HUES6 (cell line): ENCODE results near the gene DR1.
"Not testable (repeated sequence)": the region's sequence is repeated elsewhere in the genome, so short reads cannot be mapped to it uniquely, and the experiment has no call there.

Source experiments
- H3K27ac ChIP-seq: 2 replicates; pipeline ENCODE4 v1.7.0; 2013; ENCODE audit warnings: low read depth, mild to moderate bottlenecking, low read length, inconsistent platforms
- H3K27me3 ChIP-seq: 2 replicates; pipeline ENCODE4 v1.6.1; 2013; ENCODE audit warnings: low read length; ENCODE audit not compliant: control insufficient read depth, insufficient read depth
- H3K36me3 ChIP-seq: 2 replicates; pipeline ENCODE4 v1.6.1; 2013; ENCODE audit warnings: low read length; ENCODE audit not compliant: control insufficient read depth, insufficient read depth
- H3K4me1 ChIP-seq: 2 replicates; pipeline ENCODE4 v1.6.1; 2013; ENCODE audit warnings: low read length; ENCODE audit not compliant: control insufficient read depth, insufficient read depth
- H3K4me3 ChIP-seq: 2 replicates; pipeline ENCODE4 v1.5.1; 2013; ENCODE audit warnings: low read depth, low read length
- H3K9ac ChIP-seq: one replicate; pipeline ENCODE4 v1.6.1; 2013; ENCODE audit warnings: mild to moderate bottlenecking, low read length
- H3K9me3 ChIP-seq: 2 replicates; pipeline ENCODE4 v1.6.1; 2013; ENCODE audit warnings: low read depth, low read length; ENCODE audit not compliant: control insufficient read depth, insufficient read depth

Gene DR1

DNA sequence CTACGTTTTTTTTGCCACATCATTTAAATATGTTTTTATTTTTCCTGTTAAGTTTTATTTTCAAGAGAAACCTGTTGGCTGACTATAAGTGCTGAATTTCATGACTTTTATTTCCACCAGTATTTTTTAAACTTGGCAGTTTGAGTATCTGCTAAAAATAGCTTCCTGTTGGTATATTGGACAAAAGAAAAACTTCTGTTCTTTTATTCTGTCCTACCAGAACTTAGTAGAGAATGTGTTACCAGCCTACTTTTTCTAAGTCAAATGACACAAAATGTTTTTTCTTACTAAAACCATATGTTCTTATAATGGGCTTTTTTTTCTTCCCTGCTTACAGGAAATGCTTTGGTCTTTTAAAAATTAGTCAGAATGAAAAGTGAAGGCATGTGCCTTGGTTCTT lies 7.6 kb downstream of the DR1 start:
- Histone ChIP-seq H3K27ac (peak overlapping the region; percentile 47), H3K9ac (no peak overlapping the region), H3K4me3 (no peak overlapping the region), H3K27me3 (no peaks in the 10 kb centered on the region), H3K36me3 (peaks cover 57% of the 10 kb centered on the region), H3K4me1 (peaks cover 21% of the 10 kb centered on the region), H3K9me3 (no peaks in the 10 kb centered on the region)

DNA sequence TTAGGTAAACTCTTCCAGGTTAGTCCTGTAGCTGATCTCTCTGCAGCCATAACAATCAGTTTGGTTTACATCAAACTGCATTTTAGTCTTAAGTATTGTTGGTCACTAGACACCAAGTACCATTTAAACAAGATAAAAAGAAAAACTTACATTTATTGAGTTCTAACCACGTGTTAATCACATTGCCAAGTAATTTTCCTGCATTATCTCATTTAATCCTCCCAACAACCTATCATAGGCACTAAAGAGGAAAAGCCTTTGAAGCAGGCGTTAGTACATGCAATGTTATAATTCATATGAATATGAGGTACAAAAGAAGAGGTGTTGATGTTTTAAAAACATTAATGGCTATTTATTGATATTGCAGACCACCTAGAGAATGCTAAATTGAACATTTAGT lies 9.0 kb downstream of the DR1 start:
- H3K36me3 ChIP-seq = peaks cover 63% of the 10 kb centered on the region
- H3K27me3 ChIP-seq = no peaks in the 10 kb centered on the region
- peaks cover 29% of the 10 kb centered on the region for H3K4me1 ChIP-seq

DNA sequence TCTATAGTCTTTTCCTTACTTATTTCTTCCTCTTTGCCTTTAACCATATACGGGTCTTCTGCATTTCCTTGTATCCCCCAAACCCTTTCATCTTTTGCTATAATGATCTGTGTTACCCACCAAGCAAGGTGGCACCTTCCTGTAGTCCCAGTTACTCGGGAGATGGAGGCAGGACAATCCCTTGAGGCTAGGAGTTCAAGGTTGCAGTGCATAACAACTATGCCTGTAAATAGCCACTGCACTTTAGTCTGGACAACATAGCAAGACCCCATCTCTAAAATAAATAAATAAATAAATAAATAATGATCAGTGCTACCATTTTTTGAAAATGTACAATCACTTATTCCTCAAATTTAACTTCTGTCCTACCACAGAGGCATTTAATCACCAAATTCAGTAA lies 11.5 kb downstream of the DR1 start:
- Histone ChIP-seq H3K9me3 (no peaks in the 10 kb centered on the region), H3K4me3 (no peak overlapping the region), H3K36me3 (peaks cover 75% of the 10 kb centered on the region), H3K27me3 (no peaks in the 10 kb centered on the region), H3K27ac (no peak overlapping the region), H3K4me1 (peaks cover 20% of the 10 kb centered on the region), H3K9ac (no peak overlapping the region)

More for the DNA sequence above, 9.0 kb downstream of the DR1 start:
- Histone ChIP-seq H3K27ac (no peak overlapping the region), H3K4me3 (no peak overlapping the region), H3K9me3 (no peaks in the 10 kb centered on the region), H3K9ac (no peak overlapping the region)

DNA sequence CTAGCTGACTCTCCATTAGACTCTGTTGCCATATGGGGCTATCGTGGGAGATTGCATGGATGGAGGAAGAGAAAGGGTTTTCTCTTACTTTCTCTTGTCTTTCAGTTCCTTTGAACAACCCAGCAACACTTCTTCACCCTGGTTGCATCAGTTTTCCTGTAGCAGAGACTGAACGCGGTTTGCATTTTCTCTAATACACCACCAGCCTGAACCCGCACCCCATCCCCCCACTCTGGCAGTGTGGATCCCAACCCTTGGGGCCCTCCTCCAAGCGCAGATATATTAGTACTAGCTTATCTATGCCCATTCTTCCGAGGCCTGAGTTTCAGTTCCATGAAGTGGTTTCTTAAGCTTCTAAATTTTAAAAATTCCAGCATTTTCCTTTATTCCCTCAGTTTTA lies 12.6 kb downstream of the DR1 start:
- Histone ChIP-seq H3K36me3 (peaks cover 78% of the 10 kb centered on the region), H3K27ac (peak overlapping the region; percentile 65; the same call in 1 of the 2 replicates), H3K9me3 (no peaks in the 10 kb centered on the region), H3K27me3 (no peaks in the 10 kb centered on the region), H3K9ac (peak overlapping the region; percentile 46), H3K4me1 (peaks cover 20% of the 10 kb centered on the region), H3K4me3 (no peak overlapping the region)

DNA sequence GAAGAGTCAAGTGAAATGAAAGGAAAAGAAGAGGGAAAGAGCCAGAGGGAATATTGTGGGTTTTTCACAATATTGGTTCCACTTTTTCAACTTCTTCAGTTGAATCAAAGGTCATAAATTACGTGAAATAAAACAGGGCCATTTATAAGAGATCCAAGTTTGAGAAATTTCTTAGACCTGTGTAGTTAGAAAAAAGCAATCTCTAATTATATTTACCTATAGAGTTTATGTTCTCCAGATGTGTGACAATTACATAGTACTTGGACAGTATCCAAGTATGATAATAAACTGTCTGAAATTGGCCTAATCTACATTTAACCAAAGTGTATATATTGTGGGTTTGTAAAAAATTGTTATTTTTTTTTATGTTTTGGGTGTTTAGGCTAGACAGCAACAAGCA lies 14.4 kb downstream of the DR1 start:
- Histone ChIP-seq H3K4me3 (no peak overlapping the region), H3K27ac (no peak overlapping the region), H3K9me3 (no peaks in the 10 kb centered on the region), H3K9ac (no peak overlapping the region), H3K27me3 (no peaks in the 10 kb centered on the region), H3K4me1 (peaks cover 20% of the 10 kb centered on the region), H3K36me3 (peaks cover 69% of the 10 kb centered on the region)

DNA sequence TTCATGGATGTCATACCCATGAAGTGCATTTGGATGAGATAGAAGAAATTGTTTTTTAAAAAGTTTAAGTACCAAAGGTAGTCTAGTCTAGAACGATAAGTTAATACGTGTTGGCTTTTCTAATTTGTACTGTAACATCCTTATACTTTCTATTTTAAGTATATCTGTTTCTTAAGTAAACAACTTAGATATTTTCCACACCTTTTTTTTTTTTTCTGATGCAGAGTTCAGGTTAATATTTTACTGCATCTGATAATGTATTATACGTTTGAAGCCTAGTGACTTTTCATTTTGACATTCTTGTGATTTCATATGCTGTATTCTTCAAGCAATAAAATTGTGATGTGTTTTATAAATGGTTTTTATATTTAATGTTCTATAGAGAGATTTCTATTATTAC lies 16.5 kb downstream of the DR1 start:
- H3K27ac ChIP-seq = no peak overlapping the region
- no peak overlapping the region for H3K9ac ChIP-seq
- no peak overlapping the region for H3K4me3 ChIP-seq
- H3K27me3 ChIP-seq = no peaks in the 10 kb centered on the region
- H3K36me3 ChIP-seq = peaks cover 64% of the 10 kb centered on the region
- peaks cover 20% of the 10 kb centered on the region for H3K4me1 ChIP-seq
- H3K9me3 ChIP-seq = no peaks in the 10 kb centered on the region

DNA sequence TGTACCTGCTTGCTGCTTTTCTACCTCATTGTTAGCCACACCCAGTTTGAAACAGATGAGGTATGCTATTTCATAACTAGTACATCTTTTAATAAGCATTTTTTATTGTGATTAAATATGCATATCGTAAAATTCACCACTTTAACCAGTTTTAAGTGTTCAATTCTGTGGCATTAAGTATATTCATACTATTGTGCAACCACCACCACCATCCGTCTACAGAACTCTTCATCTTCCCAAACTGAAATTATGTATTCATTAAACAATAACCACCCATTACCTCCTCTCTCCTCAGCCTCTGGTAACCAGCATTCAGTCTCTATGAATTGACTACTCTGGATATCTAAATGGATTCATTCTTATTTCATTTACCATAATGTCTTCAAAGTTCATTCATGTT lies 20.1 kb downstream of the DR1 start:
- no peaks in the 10 kb centered on the region for H3K27me3 ChIP-seq
- no peak overlapping the region for H3K4me3 ChIP-seq
- peaks cover 48% of the 10 kb centered on the region for H3K36me3 ChIP-seq
- H3K4me1 ChIP-seq = no peaks in the 10 kb centered on the region
- H3K9me3 ChIP-seq = no peaks in the 10 kb centered on the region
- no peak overlapping the region for H3K9ac ChIP-seq
- no peak overlapping the region for H3K27ac ChIP-seq

DNA sequence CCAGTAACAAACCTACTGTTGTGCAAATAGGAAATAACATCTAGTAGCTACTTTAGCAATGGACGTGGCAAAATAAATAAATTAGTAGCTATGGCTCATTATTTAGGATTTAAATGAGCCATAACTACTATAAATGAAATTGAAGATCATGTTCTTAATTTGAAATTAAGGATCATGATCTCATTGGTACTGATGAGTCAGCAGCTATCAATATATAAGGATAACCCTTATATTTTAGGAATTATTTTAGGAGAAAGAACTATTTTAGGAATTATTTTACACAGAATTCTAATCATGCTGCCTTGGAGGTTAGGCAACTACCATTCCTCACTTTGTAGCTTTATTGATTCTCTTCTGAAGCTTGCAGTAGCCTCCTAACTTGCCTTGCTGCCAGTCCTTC lies 24.0 kb downstream of the DR1 start:
- Histone ChIP-seq H3K9ac (no peak overlapping the region), H3K27me3 (no peaks in the 10 kb centered on the region), H3K4me1 (no peaks in the 10 kb centered on the region), H3K36me3 (peaks cover 25% of the 10 kb centered on the region), H3K4me3 (no peak overlapping the region), H3K9me3 (peaks cover 11% of the 10 kb centered on the region), H3K27ac (no peak overlapping the region)

DNA sequence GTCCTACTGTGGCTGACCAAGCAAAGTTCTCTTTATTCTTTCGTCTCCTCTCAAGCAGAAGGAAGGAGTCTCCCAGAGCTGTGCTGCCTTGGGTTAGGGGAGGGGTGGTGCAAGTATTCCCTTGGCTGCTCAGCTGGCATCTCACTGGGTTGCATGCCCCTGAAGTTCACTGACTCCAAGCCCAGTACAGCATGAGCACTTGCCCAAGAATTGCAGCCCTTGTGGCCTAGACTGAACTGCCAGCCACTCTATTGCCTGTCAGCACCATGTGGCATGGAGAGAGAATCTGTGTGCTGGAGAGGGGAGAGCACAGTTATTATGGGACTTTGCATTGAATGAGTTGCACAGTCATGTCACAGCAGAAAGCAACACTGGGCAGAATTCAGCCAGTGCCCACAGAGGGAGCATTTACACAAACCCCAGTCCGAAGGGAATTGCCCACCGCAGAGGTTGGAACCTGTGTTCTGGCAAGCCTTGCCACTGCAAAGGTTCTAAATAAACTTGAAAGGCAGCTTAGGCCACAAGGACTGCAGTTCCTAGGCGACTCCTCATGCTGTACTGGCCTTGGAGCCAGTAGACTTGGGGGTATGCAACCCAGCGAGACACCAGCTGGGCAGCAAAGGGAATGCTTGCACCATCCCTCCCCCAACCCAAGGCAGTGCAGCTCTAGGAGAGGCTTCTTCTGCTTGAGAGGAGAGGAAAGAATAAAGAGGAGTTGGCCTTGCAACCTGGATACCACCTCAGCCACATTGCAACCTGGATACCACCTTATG lies 28.8 kb downstream of the DR1 start:
- H3K27ac ChIP-seq = no peak overlapping the region
- H3K4me3 ChIP-seq = no peak overlapping the region
- H3K27me3 ChIP-seq = no peaks in the 10 kb centered on the region
- H3K36me3 ChIP-seq = peaks cover 3% of the 10 kb centered on the region; the same call in 1 of the 2 replicates
- H3K9me3 ChIP-seq = peaks cover 52% of the 10 kb centered on the region
- H3K9ac ChIP-seq = no peak overlapping the region
- no peaks in the 10 kb centered on the region for H3K4me1 ChIP-seq

DNA sequence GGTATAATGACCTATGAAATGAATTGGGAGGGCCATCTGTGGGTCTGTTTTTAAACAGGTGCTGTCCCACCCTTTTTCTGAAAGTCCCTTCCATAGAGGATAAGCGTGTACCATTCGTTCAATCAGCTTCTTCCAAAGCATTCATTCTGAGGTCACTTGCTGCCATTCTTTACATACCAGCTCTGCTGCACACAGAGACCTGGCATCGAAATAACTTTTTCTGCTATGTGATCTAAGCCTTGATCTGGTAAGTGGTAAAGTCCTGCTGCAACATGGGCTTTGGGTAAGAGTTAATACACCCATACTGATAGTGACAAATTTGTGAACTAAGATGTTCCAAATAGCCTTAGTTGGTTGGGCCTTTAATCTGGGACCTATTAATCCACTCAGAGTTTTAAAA lies 38.9 kb downstream of the DR1 start:
- no peak overlapping the region for H3K9ac ChIP-seq
- H3K9me3 ChIP-seq = peaks cover 32% of the 10 kb centered on the region
- H3K4me1 ChIP-seq = no peaks in the 10 kb centered on the region
- H3K36me3 ChIP-seq = no peaks in the 10 kb centered on the region
- H3K27ac ChIP-seq = no peak overlapping the region
- H3K4me3 ChIP-seq = no peak overlapping the region
- H3K27me3 ChIP-seq = no peaks in the 10 kb centered on the region

DNA sequence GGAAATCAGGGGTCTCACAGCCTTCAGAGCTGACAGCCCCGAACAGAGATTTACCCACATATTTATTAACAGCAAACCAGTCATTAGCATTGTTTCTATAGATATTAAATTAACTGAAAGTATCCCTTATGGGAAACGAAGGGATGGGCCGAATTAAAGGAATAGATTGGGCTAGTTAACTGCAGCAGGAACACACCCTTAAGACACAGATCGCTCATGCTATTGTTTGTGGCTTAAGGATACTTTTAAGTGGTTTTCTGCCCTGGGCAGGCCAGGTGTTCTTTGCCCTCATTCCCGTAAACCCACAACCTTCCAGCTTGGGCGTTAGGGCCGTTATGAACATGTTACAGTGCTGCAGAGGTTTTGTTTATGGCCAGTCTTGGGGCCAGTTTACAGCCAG lies 40.6 kb downstream of the DR1 start:
- not testable (repeated sequence) for H3K27ac ChIP-seq, H3K27me3 ChIP-seq, H3K4me3 ChIP-seq, H3K4me1 ChIP-seq, H3K36me3 ChIP-seq, H3K9ac ChIP-seq
- peaks cover 30% of the 10 kb centered on the region for H3K9me3 ChIP-seq
